GM19467 (cell line): ENCODE data around the gene DNTT.

ENCODE experiments used
- ATAC-seq: cut with Tn5 transposase; IDR thresholded peaks from one replicate; pipeline ENCODE4 v1.9.1; 2021; ENCODE audit warnings: mild to moderate bottlenecking, moderate library complexity; ENCODE audit not compliant: unreplicated experiment

Gene DNTT

GRCh38 chr10:96275685-96276418 lies 28.4 kb upstream of the DNTT start:
- no peak for ATAC-seq

DNA sequence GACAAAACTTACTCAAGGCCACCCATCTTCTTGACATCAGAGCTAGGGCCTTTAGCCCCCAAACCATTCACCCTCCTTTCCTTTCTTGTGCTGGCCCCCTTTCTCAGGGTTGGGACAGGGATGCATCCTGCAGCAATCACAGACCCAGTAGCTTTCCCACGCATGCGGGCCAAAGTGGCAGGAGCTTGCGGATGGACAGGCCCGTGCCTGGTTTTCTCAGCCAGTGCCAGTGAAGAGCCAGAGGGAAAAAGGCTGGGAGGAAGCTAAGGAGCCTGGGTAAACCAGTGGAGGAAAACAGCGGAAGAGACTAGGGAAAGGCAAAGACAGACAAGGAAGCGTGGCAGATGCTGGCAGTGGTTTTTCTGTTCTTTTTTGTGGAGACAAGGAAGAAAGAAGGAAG lies 27.8 kb upstream of the DNTT start:
- ATAC-seq = no peak

- ATAC-seq = no peak
Measured at GRCh38 chr10:96276831-96277230, 27.4 kb upstream of the DNTT start.

DNA sequence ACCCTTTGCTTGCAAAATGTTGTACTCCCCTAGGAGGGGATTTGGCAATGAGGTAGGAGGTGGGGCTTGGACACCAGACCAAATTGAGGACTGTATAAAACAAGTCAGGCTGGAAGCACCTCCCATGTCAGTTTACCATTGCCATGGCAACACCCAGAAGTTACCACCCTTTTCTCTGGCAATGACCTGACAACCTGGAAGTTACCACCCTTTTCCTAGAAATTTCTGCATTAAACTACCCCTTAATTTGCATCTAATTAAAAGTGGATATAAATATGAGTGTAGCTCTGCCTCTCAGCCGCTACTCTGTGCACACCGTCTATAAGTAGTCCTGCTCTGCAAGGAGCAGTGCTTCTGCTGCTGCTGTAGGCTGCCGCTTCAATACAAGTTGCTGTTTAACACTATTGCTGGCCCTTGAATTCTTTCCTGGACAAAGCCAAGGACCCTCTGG lies 25.0 kb upstream of the DNTT start:
- ATAC-seq = no peak

GRCh38 chr10:96280859-96281258 lies 23.4 kb upstream of the DNTT start:
- no peak for ATAC-seq

DNA sequence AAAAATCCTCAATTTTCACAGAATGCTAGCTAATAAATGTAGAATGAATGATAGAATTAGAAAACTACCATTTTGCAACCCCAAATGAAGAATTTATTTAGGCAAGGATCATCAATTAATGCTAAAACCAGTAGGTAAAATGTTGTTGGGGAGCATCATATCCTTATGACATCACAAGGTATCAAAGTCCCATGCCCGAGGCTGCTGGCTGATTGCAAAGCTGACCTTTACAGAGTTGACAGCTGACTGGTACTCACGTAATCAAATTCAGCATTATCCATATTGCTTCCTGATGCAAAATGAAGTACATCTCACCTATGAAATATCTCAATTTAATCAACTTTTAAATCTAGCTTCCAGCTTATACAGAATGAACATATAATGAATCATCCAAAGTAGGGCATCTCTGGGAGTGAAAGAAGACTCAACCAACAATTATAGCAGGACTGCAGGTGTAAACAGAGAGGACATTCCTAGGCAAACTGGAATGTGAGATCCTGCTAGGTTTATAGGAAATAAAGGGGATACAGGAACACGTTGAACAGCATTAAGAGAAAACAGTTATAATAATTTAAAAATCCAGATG lies 22.7 kb upstream of the DNTT start:
- no peak for ATAC-seq

- no peak for ATAC-seq
Measured at GRCh38 chr10:96283351-96283750, 20.9 kb upstream of the DNTT start.

- no peak for ATAC-seq
Measured at GRCh38 chr10:96283756-96284155, 20.5 kb upstream of the DNTT start.

- ATAC-seq = no peak
Measured at GRCh38 chr10:96285331-96285752, 18.9 kb upstream of the DNTT start.

DNA sequence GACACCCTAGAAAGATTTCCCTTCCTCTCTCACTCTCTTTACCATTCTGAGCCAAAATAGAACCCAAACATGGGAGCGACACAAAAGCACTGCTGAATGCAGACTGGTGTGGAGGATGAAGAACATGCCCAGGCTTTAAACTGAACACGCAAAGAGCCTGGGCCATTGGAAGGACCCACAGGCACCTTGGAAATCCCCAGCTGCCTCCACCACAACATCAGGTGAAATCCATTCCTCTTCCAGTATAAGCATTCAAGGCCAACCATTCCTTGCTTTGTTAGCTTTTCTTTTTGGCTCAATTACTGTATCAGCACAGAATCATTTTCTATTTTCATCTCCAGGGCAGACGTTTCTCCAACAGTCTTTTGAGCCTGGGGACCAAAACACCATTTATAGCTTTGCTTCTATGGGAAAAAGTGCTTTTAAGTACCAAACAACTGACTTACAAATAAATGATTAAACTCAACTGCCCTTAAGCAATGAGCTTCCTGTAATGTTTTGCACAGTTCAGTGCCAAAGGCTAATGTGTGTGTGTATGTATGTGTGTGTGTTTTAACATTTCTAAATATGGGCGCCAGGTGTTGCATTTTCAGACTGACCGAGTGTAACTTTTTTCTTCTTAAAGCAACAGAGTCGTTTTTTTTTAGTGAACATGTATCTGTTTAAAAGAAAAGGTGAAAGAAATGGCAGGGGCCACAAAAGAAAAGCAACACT lies 16.7 kb upstream of the DNTT start:
- peak; percentile 60 for ATAC-seq

DNA sequence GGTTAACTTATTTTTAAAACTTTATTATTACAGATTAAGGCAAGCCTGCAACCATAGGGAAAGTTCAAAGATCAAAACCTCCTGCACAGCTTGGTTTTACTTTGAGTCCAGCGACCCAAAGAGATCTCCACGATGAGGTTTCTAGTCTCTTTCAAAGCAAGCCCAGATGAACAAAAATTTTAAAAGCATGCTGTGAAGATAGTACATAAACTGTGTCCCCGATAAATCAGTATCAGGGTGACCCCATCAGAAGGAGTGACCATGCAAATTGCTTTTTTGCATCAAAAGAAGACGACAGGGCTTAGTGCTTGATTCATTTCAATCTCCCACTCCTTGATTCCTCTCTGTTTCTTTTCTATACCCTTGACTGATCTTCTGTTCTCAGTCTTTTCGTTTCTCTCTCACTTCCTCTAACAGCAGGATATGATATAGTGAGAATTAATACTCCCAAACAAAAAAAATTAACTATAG lies 16.0 kb upstream of the DNTT start:
- ATAC-seq = peak; percentile 52

GRCh38 chr10:96289218-96289910 lies 14.9 kb upstream of the DNTT start:
- no peak for ATAC-seq

DNA sequence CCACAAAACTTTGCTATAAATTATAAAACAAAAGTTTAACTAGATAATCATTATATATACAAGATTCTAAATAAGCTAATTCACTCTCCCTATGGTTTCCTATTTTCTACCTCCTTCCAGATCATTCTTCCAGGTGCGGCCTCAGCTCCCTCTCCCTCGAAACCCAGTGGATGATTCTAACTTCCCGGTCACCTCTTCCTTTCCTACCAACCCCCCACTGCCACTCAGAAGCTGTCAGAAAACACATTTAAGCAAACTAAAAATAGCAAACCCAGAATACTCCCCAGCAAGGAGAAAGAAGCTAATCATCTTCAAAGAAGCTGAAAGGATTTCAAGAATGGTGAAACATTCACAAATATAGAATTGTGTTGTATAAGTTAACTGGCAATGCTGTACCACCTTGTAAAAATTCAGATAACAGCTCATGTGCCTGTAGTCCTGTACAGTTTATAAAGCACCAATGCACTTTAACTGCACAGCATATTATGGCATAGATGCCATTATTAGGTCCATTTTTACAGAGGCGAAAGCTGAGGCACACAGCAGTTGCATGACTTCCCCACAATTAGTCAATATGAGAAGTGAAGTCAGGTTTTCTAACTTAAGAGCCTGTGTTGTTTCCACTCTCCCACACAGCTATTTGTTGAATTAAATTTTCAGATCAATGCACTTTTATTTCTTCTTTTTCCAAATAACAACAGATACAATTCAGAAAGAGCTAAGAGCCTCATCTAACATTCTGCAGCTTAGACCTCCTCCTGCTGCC lies 13.7 kb upstream of the DNTT start:
- ATAC-seq = no peak

- ATAC-seq = peak; percentile 47
Measured at GRCh38 chr10:96292971-96293920, 11.0 kb upstream of the DNTT start.

DNA sequence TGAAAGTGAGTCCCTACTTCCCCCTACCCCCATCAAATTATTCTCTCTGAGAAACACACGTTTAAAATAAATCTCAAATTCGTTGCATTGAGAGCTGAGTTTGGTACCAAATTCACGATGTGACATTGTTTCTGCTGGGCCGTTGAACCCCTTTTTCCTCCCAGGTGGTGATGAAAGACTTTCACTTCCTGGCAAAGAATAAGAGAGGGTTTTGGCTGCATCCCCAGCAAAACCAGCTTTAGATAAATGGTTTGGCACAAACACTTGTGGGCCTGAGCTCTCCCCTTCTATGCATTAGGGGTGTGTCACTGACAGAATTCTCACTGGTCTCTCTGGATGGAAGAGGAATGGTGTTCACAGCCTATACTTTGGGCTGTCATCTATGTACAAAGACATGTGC lies 8.8 kb upstream of the DNTT start:
- no peak for ATAC-seq

GRCh38 chr10:96297486-96297885 lies 6.7 kb upstream of the DNTT start:
- ATAC-seq = no peak

GRCh38 chr10:96298362-96298761 lies 5.9 kb upstream of the DNTT start:
- no peak for ATAC-seq

DNA sequence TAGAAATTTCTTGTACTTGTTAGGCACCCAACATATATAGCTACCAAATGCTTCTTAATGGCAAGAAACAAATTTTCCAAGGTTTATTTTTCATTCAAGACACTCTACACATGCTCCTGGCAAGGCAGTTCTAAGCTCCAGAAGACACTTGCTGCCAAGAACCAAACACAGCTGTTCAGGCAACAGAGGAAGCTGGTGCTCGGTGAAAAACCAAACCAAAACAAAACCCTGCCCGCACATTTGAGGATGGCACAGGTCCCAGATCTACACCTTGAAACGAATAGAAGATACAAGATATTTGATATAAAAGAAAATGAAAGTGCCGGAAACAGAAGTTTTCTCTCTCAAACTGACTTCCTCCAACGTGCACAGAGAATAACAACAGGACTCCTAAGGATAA lies 4.9 kb upstream of the DNTT start:
- no peak for ATAC-seq

DNA sequence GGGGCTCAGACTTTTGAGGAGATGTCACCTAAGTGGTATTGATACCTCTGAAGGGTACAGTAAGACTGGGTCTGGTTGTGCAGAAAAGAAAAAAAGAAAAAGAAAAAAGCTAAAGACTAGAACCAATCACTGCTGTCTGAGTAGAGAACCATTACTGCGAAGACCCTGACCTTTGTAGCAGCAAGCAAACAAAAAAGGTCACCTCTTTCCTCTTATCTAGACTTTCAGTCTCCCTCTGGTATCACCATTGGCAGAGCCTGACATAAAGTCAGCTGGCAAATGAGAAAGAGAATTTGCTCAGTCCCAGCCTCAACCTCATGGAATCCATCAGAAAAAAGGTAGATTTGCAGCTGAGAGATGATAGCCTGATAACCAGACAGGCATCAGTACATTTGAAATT lies 2.6 kb upstream of the DNTT start:
- no peak for ATAC-seq

DNA sequence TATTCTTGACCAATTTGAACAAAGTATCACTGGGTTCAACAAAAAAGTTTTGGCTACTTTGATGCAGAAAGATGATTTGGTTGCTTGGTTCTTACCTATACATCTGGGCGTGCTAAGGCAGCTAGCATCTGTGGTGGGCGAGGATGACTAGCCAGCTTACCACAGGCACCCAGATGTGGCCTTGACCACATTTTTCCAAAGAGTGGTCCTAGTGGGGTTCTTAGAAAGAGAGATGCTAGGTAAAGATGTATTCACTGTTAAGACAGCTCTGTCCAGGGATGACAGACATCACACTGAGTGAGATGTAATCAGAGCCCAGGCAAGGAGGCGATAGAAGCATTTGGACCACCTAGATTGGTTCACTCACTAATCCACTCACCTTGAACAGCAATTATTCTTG lies 785 bp downstream of the DNTT start:
- ATAC-seq = no peak
